HG03103 (cell line): ENCODE measurements around the gene CHD5.

Source experiments
- ATAC-seq: cut with Tn5 transposase; IDR thresholded peaks from one replicate; pipeline ENCODE4 v1.9.1; 2021; ENCODE audit warnings: low read depth; ENCODE audit not compliant: unreplicated experiment

The CHD5 gene

DNA sequence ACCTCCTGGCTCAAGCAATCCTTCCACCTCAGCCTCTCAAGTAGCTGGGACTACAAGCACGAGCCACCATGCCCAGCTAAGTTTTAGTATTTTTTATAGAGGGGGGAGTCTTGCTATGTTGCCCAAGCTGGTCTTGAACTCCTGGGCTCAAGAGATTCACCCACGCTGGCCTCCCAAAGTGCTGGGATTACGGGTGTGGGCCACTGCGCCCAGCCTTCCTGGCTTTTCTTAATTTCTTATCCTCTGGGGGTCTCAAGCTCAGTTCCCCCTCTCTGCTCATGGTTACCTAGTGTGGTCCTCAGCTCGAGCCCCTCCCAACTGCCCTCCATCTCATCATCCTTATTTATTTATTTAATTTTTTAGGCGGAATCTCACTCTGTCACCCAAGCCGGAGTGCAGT lies 22.1 kb upstream of the CHD5 start:
- ATAC-seq, result no peak

- ATAC-seq, result no peak
These were observed 20.2 kb upstream of the CHD5 start for GRCh38 chr1:6200188-6200809.

DNA sequence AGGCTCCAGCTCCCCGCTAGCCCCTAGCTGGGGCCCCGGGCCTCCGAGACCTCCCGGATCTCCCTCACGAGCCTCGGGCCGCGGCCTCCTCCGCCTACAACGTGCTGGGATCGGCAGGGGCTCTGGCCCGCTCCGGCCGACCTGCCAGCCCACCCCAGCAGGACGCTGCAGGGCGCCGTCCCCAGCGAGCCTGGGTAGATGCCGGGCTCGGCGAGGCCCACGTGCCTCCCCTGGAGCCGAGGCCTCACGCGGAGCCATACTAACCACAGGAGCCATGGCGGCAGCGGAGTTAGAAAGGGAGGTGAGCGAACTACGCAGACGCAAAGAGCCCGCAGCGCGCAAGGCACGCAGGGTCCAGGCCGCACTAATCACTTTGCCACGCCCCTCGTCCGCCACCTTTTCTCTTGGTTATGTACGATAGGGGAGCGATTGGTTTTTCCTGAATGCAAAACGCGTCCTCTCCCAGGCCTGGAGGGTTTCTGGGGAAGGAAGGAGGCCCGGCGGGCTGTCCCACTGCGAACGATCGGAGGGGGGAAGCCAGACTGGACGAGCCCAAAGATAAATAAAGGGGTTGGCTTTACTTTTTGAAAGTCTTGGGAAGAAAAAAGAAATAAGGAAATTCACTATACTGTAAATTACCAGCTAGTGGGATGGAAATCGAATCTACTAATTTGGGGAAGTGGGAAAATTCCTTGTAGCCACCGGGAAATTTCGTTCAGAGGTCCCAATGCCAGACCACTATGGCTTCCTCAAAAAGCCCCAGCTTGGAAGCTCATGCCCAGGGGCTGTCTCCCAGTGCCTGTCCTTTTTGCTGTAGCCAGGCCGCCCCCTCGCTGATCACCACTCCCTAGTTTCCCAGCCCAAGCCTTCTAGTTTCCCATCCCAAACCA lies 19.4 kb upstream of the CHD5 start, which contains the start of gene RPL22:
RPL22 (minus strand) TSS at position 298 of the 890 bp plus-strand sequence; CDS start at position 276, 22 bp downstream.
- peak; percentile 95 for ATAC-seq

GRCh38 chr1:6198646-6199297 lies 18.7 kb upstream of the CHD5 start:
- peak; percentile 10 for ATAC-seq

DNA sequence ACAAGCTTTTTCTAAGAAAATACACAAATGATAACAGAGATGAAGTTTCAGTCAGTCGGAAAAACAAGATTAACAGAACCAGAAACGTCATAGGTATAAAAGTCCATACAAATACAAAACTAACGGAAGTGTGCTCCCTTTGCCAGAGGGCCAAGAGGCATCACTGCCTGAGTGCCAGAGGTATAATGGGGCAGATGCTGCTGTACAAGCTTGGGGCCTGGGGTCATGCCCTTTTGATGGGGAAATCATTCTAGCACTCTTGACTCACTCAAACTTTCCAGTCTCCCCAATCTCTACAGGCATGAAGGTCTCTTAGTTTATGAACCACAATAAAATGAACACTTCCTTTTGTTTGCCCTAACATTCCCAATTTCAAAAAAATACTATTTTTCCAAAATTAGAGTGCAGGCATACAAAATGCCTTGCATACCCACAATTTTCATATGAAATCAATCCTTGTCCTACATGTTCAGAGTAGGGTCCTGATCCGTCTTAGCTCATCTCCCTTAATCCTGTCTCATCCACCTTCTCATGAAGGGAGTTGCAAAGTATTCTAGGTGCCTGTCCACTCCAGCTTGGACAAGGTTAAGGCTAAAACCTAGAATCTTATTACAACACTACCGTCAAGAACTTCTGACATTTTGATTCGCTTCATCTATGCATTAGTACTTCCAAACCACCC lies 17.8 kb upstream of the CHD5 start:
- no peak for ATAC-seq

DNA sequence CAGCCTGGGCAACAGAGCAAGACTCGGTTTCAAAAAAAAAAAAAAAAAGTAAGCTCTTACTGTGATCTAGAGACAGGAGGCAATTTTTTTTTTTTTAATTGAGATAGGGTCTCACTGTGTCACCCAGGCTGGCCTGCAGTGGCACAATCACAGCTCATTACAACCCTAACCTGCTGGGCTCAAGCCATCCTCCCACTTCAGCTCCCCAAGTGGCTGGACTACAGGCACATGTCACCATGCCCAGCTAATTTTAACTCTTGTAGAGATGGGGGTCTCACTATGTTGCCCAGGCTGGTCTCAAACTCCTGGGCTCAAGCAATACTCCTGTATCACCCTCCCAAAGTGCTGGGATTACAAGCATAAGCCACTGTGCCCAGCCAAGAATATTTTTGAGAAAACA lies 11.8 kb upstream of the CHD5 start:
- no peak for ATAC-seq

DNA sequence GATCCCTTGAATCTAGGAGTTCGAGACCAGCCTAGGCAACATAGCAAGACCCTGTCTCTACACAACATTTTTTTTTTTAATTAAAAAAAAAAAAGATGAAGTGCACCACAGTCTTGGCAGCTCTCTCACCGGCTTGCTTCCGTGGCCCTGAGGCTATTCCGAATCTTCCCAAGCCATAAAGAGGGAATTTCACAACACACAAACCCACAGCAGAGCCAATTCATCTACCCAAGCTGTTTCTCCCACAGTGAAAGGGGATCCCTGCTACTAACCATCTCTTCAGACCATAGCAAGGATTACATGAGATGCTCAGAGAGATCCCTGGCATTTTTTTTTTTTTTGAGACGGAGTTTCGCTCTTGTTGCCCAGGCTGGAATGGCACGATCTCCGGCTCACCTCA lies 8.3 kb upstream of the CHD5 start:
- no peak for ATAC-seq

GRCh38 chr1:6185635-6186382 lies 5.7 kb upstream of the CHD5 start:
- ATAC-seq, result no peak

DNA sequence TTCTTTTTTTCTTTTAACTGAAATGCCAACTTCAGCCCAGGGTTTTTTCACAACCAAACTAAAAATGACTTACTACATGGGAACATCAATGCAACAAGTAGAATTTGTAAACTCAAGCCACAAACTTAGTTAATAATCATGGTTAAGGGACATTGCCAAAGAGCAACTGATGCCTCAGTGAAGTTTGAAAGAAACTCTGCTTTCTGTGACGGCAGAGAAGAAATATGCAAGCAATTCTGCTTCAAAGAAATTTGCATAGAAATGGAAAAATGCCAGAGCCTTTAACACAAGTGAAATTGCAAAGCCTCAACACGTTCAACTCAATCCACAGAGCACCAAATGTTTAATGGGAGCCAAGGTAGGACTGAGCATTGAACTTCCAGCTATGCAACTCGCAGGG lies 5.0 kb upstream of the CHD5 start:
- no peak for ATAC-seq

- ATAC-seq, result no peak
These were observed 4.1 kb upstream of the CHD5 start for GRCh38 chr1:6184083-6184783.

- no peak for ATAC-seq
These were observed 3.4 kb upstream of the CHD5 start for GRCh38 chr1:6183520-6183989.

GRCh38 chr1:6181347-6181770 lies 1.2 kb upstream of the CHD5 start:
- no peak for ATAC-seq

GRCh38 chr1:6180707-6181311 lies 688 bp upstream of the CHD5 start:
- no peak for ATAC-seq

DNA sequence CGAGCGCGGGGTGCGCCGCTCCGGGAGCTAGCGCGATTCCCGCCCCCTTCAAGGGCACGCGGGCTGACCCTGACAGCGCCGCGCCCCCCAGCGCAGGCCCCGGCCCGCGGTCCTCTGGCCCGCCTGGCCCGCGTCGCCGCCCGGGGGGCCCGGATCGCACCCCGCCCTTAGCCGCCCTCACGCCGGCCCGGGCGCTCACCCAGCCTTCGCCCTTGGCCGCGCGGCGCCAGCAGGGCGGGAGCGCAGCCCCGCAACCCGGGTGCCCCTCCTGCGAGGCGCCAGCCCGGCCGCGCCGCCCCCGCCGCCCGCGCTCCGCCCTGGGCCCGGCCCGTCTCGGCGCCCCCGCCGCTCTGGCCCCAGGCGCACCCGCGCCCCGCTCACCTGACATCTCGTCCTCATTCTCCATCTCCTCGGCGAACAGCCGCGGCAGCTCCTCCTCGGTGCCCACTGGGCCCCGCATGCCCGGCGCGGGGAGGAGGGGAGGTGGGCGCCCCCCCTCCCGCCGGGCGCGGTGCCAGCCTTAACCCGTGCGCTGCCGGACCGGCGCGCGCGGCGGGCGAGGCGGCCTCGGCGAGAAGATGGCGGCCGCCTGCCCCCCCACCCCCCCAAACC lies 451 bp downstream of the CHD5 start:
- ATAC-seq, result no peak

- ATAC-seq, result no peak
These were observed 1.2 kb downstream of the CHD5 start for GRCh38 chr1:6178751-6179563.

GRCh38 chr1:6177681-6178380 lies 2.3 kb downstream of the CHD5 start:
- ATAC-seq, result no peak

GRCh38 chr1:6176779-6177178 lies 3.3 kb downstream of the CHD5 start:
- ATAC-seq, result no peak
